ENCODE measurements around the gene NCBP1.

Gene NCBP1

GRCh38 chr9:97628668-97629067 lies 5.0 kb upstream of the NCBP1 start:
- no peak for TF ChIP-seq CTCF (IDR thresholded peaks at IDR 0.05; ENCODE audit: extremely low read depth, missing control alignments)
- DNase-seq (ENCODE audit: low spot score), result no peak

- no peak for TF ChIP-seq CTCF (IDR thresholded peaks at IDR 0.05; ENCODE audit: extremely low read depth, missing control alignments)
- no peak for DNase-seq (ENCODE audit: low spot score)
Observed at GRCh38 chr9:97629156-97629555, 4.5 kb upstream of the NCBP1 start.

GRCh38 chr9:97630591-97630990 lies 3.0 kb upstream of the NCBP1 start:
- no peak for DNase-seq (ENCODE audit: low spot score)
- no peak for TF ChIP-seq CTCF (IDR thresholded peaks at IDR 0.05; ENCODE audit: extremely low read depth, missing control alignments)

- DNase-seq (ENCODE audit: low spot score), result no peak
Observed at GRCh38 chr9:97632248-97632984, 1.2 kb upstream of the NCBP1 start.

GRCh38 chr9:97633859-97634490 lies 354 bp downstream of the NCBP1 start:
- no peak for TF ChIP-seq CTCF (IDR thresholded peaks at IDR 0.05; ENCODE audit: extremely low read depth, missing control alignments)
- DNase-seq (ENCODE audit: low spot score), result no peak

More at GRCh38 chr9:97632248-97632984, 1.2 kb upstream of the NCBP1 start:
- no peak for TF ChIP-seq CTCF (IDR thresholded peaks at IDR 0.05; ENCODE audit: extremely low read depth, missing control alignments)

GRCh38 chr9:97635026-97635425 lies 1.4 kb downstream of the NCBP1 start:
- no peak for DNase-seq (ENCODE audit: low spot score)
- TF ChIP-seq CTCF (IDR thresholded peaks at IDR 0.05; ENCODE audit: extremely low read depth, missing control alignments), result no peak

- no peak for DNase-seq (ENCODE audit: low spot score)
Observed at GRCh38 chr9:97636903-97637302, 3.3 kb downstream of the NCBP1 start.

More at GRCh38 chr9:97636903-97637302, 3.3 kb downstream of the NCBP1 start:
- TF ChIP-seq CTCF (IDR thresholded peaks at IDR 0.05; ENCODE audit: extremely low read depth, missing control alignments), result no peak
